ENCODE measurements around the gene RAPGEF4. TPM values are rescaled to one million over a fixed set of nuclear protein-coding genes. Genes with fewer than 3 reads are reported as not detected.

The RAPGEF4 gene
- total RNA-seq, 4 donors from 2014 or later = 2.8 to 73.4 (median 6.9) TPM

- Histone ChIP-seq H3K27ac (no peak overlapping the region), H3K27me3 (no peaks in the 10 kb centered on the region), H3K36me3 (no peaks in the 10 kb centered on the region), H3K9me3 (no peaks in the 10 kb centered on the region), H3K4me1 (no peaks in the 10 kb centered on the region), H3K4me3 (no peak overlapping the region)
- no peak for DNase-seq
- TF ChIP-seq CTCF (IDR thresholded peaks at IDR 0.05) (no peak), POLR2A (IDR thresholded peaks at IDR 0.05) (no peak)
These were observed 222.1 kb downstream of the RAPGEF4 start for GRCh38 chr2:172957734-172958133.

GRCh38 chr2:172962082-172962481, 226.4 kb downstream of the RAPGEF4 start:
- no peak for DNase-seq
- TF ChIP-seq POLR2A (IDR thresholded peaks at IDR 0.05) (no peak), CTCF (IDR thresholded peaks at IDR 0.05) (no peak)
- Histone ChIP-seq H3K36me3 (no peaks in the 10 kb centered on the region), H3K9me3 (no peaks in the 10 kb centered on the region), H3K4me1 (no peaks in the 10 kb centered on the region), H3K27me3 (no peaks in the 10 kb centered on the region), H3K27ac (no peak overlapping the region), H3K4me3 (no peak overlapping the region)

GRCh38 chr2:172962824-172963223, 227.2 kb downstream of the RAPGEF4 start:
- Histone ChIP-seq H3K4me3 (no peak overlapping the region), H3K27ac (no peak overlapping the region), H3K9me3 (no peaks in the 10 kb centered on the region), H3K27me3 (no peaks in the 10 kb centered on the region), H3K36me3 (no peaks in the 10 kb centered on the region), H3K4me1 (peaks cover 0 to 6% (median 0%) of the 10 kb centered on the region in 4 donors)
- no peak for TF ChIP-seq POLR2A (IDR thresholded peaks at IDR 0.05)
- no peak for TF ChIP-seq CTCF (IDR thresholded peaks at IDR 0.05)
- DNase-seq = no peak

- H3K27me3 ChIP-seq = no peaks in the 10 kb centered on the region
- TF ChIP-seq CTCF (IDR thresholded peaks at IDR 0.05) (no peak), POLR2A (IDR thresholded peaks at IDR 0.05) (no peak)
- H3K4me3 ChIP-seq = no peak overlapping the region
- no peaks in the 10 kb centered on the region for H3K9me3 ChIP-seq
- DNase-seq = no peak
- no peaks in the 10 kb centered on the region for H3K36me3 ChIP-seq
- H3K27ac ChIP-seq = no peak overlapping the region
- peaks cover 0 to 7% (median 0%) of the 10 kb centered on the region in 4 donors for H3K4me1 ChIP-seq
These were observed 229.0 kb downstream of the RAPGEF4 start for GRCh38 chr2:172964511-172965139.

GRCh38 chr2:172965433-172966212, 230.0 kb downstream of the RAPGEF4 start:
- peaks cover 0 to 7% (median 0%) of the 10 kb centered on the region in 4 donors for H3K4me1 ChIP-seq
- H3K9me3 ChIP-seq = no peaks in the 10 kb centered on the region
- H3K4me3 ChIP-seq = no peak overlapping the region
- TF ChIP-seq POLR2A (IDR thresholded peaks at IDR 0.05) (no peak), CTCF (IDR thresholded peaks at IDR 0.05) (no peak)
- H3K27ac ChIP-seq = no peak overlapping the region
- no peaks in the 10 kb centered on the region for H3K36me3 ChIP-seq
- H3K27me3 ChIP-seq = no peaks in the 10 kb centered on the region
- no peak for DNase-seq

All from Peyer's patch (tissue), 4 donors.